K562 (cell line): ENCODE measurements around the gene CACNA2D3. TPM values are rescaled to one million over a fixed set of nuclear protein-coding genes. Genes with fewer than 3 reads are reported as not detected.

Experiments used
- ATAC-seq: fragments of 200-7000 bp; cut with Tn5 transposase; 3 replicates; pipeline ENCODE4 v1.9.1; 2020; ENCODE audit warnings: moderate library complexity
- BruUV-seq: library from RNA; stranded (reverse); fragments of 400-500 nt; replicated peaks from 2 replicates; lab custom pipeline; 2021; lab: Mats Ljungman, UMichigan
- CTCF ChIA-PET: fragments of 300-600 bp; formaldehyde crosslinking; extraction: SDS; loops from one replicate; lab custom pipeline; 2021; ENCODE audit warnings: low intra/inter-chr PET ratio; lab: Yijun Ruan, JAX
- POLR2A ChIA-PET: fragments of 300-600, 350-650 bp; sonication (Branson Sonifier 250); formaldehyde crosslinking; extraction: SDS; loops from one replicate; lab custom pipeline; 2021; ENCODE audit warnings: antibody characterized with exemption, inconsistent platforms; lab: Yijun Ruan, JAX
- DNase-seq, 4 experiments: peaks; one replicate each; pipeline versions ENCODE4 v3.0.0 to v3.0.0-alpha.2; 2011 to 2018; ENCODE audit warnings: low spot score in 3 of 4, mixed read lengths in 3 of 4; ENCODE audit errors: extremely low read depth in 1 of 4
- FAIRE-seq: peaks from 2 replicates; lab custom pipeline; 2011; peaks lifted over from hg19 to GRCh38; lab: Jason Lieb, UNC
- H2AFZ ChIP-seq: 2 replicates; pipeline ENCODE4 v1.6.0; 2011; ENCODE audit warnings: low read depth, low read length, control low read depth, inconsistent platforms
- H3K27ac ChIP-seq: fragments of 200-600 bp; 3 replicates; pipeline ENCODE4 v1.8.0; 2011; ENCODE audit warnings: low read depth, mild to moderate bottlenecking, control low read depth, inconsistent platforms, low read length, moderate library complexity, mixed read lengths; ENCODE audit errors: extremely low read depth
- H3K27me3 ChIP-seq, 2 experiments: fragments of 300-600 bp in 1 of 2; 2 replicates in 1 of 2; 3 replicates in 1 of 2; pipeline versions ENCODE4 v1.6.0 to v1.8.0; 2011; ENCODE audit warnings: inconsistent platforms in 2 of 2, low read length in 2 of 2, mild to moderate bottlenecking in 1 of 2, mixed read lengths in 1 of 2, moderate library complexity in 1 of 2; ENCODE audit not compliant: control insufficient read depth in 2 of 2, insufficient read depth in 2 of 2
- H3K36me3 ChIP-seq: fragments of 300-600 bp; 3 replicates; pipeline ENCODE4 v1.8.0; 2011; ENCODE audit warnings: mild to moderate bottlenecking, low read length, inconsistent platforms; ENCODE audit not compliant: control insufficient read depth, insufficient read depth
- H3K4me1 ChIP-seq, 2 experiments: fragments of 200-600 bp in 1 of 2; replicated peaks in 1 of 2; 2 replicates in 1 of 2; 3 replicates in 1 of 2; pipeline versions ENCODE4 v1.5.1 to v1.8.0; 2011; ENCODE audit warnings: inconsistent platforms in 2 of 2, low read length in 2 of 2, mild to moderate bottlenecking in 1 of 2, mixed read lengths in 1 of 2, moderate library complexity in 1 of 2; ENCODE audit not compliant: control insufficient read depth in 2 of 2, insufficient read depth in 2 of 2
- H3K4me2 ChIP-seq: 2 replicates; pipeline ENCODE4 v1.6.1; 2011; ENCODE audit warnings: low read length, control low read depth, inconsistent platforms, mixed read lengths; ENCODE audit not compliant: insufficient read depth
- H3K4me3 ChIP-seq: fragments of 200-600 bp; sonication (generic), shearing (Covaris generic); 2 replicates; pipeline ENCODE4 v1.5.1; 2016; ENCODE audit warnings: control low read depth, inconsistent platforms
- H3K79me2 ChIP-seq: fragments of 200-600 bp; 3 replicates; pipeline ENCODE4 v1.8.0; 2011; ENCODE audit warnings: low read length, inconsistent platforms; ENCODE audit not compliant: control insufficient read depth, insufficient read depth
- H3K9ac ChIP-seq, 2 experiments: 2 replicates each; pipeline versions ENCODE4 v1.6.0 to v1.6.1; 2011; ENCODE audit warnings: low read depth in 2 of 2, low read length in 2 of 2, control low read depth in 1 of 2, inconsistent platforms in 1 of 2, mild to moderate bottlenecking in 1 of 2, mixed read lengths in 1 of 2; ENCODE audit not compliant: insufficient read depth in 1 of 2
- H3K9me1 ChIP-seq: one replicate; pipeline ENCODE4 v1.6.0; 2011; ENCODE audit warnings: inconsistent platforms, mild to moderate bottlenecking, low read length, moderate library complexity; ENCODE audit not compliant: control insufficient read depth, insufficient read depth
- H3K9me3 ChIP-seq: replicated peaks from 2 replicates; pipeline ENCODE4 v1.5.1; 2011; ENCODE audit warnings: low read depth, low read length, inconsistent platforms; ENCODE audit not compliant: control insufficient read depth, insufficient read depth
- H4K20me1 ChIP-seq: replicated peaks from 2 replicates; pipeline ENCODE4 v1.6.1; 2011; ENCODE audit warnings: low read length, inconsistent platforms, mixed read lengths; ENCODE audit not compliant: control insufficient read depth, insufficient read depth
- IFI16 ChIP-seq: fragments of 250-450 bp; sonication (Bioruptor Pico); IDR thresholded peaks from 2 replicates; pipeline ENCODE4 v2.1.2; 2022; ENCODE audit warnings: mild to moderate bottlenecking, inconsistent platforms
- NCOA2 ChIP-seq, 2 experiments: fragments of 450-650 bp; IDR thresholded peaks; 2 replicates each; pipeline ENCODE4 v1.6.1; 2018; ENCODE audit warnings: mild to moderate bottlenecking in 2 of 2, moderate library complexity in 1 of 2; ENCODE audit not compliant: partially characterized antibody in 2 of 2
- NFRKB ChIP-seq: fragments of 450-650 bp; IDR thresholded peaks from 2 replicates; pipeline ENCODE4 v1.6.1; 2016; ENCODE audit warnings: low read depth
- RFX5 ChIP-seq: IDR thresholded peaks from 2 replicates; pipeline ENCODE4 v1.6.1; 2011; ENCODE audit warnings: low read depth, mild to moderate bottlenecking, improper control_type of control experiment, low read length
- SETDB1 ChIP-seq: IDR thresholded peaks from one replicate; pipeline ENCODE4 v1.6.1; 2012; ENCODE audit warnings: low read length, control low read depth, inconsistent platforms
- SOX6 ChIP-seq: fragments of 450-650 bp; IDR thresholded peaks from 2 replicates; pipeline ENCODE4 v1.6.1; 2014; ENCODE audit warnings: mild to moderate bottlenecking
- TCF15 ChIP-seq: fragments of 250-450 bp; sonication (Bioruptor Pico); IDR thresholded peaks from 2 replicates; pipeline ENCODE4 v1.8.0; 2022; ENCODE audit warnings: moderate library complexity, mild to moderate bottlenecking, inconsistent platforms
- THRA ChIP-seq: fragments of 450-650 bp; IDR thresholded peaks from 2 replicates; pipeline ENCODE4 v1.6.1; 2017; ENCODE audit warnings: mild to moderate bottlenecking, moderate library complexity
- WGBS: fragments of 100-300 bp; shearing (Covaris generic); methylation state at CpG from one replicate; pipeline ENCODE4 v1.1.6; 2016; ENCODE audit warnings: low coverage, mixed read lengths; ENCODE audit not compliant: insufficient coverage; ENCODE audit errors: missing lambda C conversion rate; 5-methylcytosine and 5-hydroxymethylcytosine counted together
- in situ Hi-C: fragments of 300-500 bp; cut with MboI; formaldehyde crosslinking; loops from 4 replicates; pipeline ENCODE4 v1.15.0; 2018; ENCODE audit warnings: inconsistent platforms, mixed read lengths
- intact Hi-C: fragments of 100-400 bp; cut with micrococcal nuclease; formaldehyde crosslinking; loops from 2 replicates; pipeline ENCODE4 v1.14.2; 2022
- polyA plus RNA-seq, 8 experiments: library from polyadenylated mRNA; depleted of rRNA in 4 of 8; stranded (reverse) in 5 of 8; unstranded in 3 of 8; fragments of >200 nt; fragmentation: Nextera tagmentation in 2 of 8; fragmentation: Illumina TruSeq in 1 of 8; extraction: Ambion mirVana in 2 of 8; extraction: Trizol in 1 of 8; gene quantifications; 2 replicates each; pipeline versions ENCODE4 v1.2.1 to v1.2.3, GENCODE V29; 2011 to 2014; ENCODE audit warnings: inconsistent platforms in 1 of 8, missing spikeins in 1 of 8
- total RNA-seq, 7 experiments: library from RNA; depleted of rRNA in 6 of 7; stranded (reverse); fragments of >200 nt in 6 of 7; fragmentation: Illumina TruSeq in 2 of 7; extraction: Trizol in 2 of 7; gene quantifications; 2 replicates each; pipeline versions ENCODE4 v1.2.1 to v1.2.3, GENCODE V29; 2011 to 2021; ENCODE audit warnings: low replicate concordance in 1 of 7
- TF ChIP-seq, protein P1 (sequence below): fragments of 450-650 bp; formaldehyde crosslinking; conservative IDR thresholded peaks from 2 replicates; pipeline ENCODE4 v1.4.0; 2022; ENCODE audit warnings: mild to moderate bottlenecking, missing genetic modification characterization
- TF ChIP-seq, protein P2 (sequence below), 2 experiments: IDR thresholded peaks; 2 replicates each; pipeline ENCODE4 v1.6.1; 2012; ENCODE audit warnings: improper control_type of control experiment in 2 of 2, low read depth in 2 of 2, low read length in 2 of 2, borderline replicate concordance in 1 of 2

Gene CACNA2D3
- total and polyA plus RNA-seq, 9 of the 15 experiments (the other 6 are each of a cell fraction or from before 2014, with no cell fraction given) = 0.01 TPM; not detected in 8

DNA sequence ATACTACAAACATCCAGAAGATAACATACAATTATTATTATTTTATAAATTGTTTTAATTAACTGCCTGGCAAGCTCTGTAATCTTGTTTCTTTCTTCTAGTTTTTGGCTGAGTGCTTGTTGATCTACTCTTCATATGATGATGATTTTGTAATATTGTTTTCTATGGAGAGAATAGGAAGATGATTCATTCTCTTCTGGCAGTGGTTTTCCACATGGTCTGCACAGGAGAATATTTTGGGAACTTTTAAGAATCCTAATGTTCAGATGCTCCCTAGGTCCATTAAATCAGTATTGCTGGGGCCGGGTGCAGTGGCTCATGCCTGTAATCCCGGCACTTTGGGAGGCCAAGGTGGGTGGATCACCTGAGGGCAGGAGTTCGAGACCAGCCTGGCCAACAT lies 37.6 kb downstream of the CACNA2D3 start:
- no peaks in the 10 kb centered on the region for H3K79me2 ChIP-seq
- DNase-seq = no peak
- no peak overlapping the region for H3K27ac ChIP-seq
- H3K4me2 ChIP-seq = no peak overlapping the region
- ATAC-seq = no peak
- intact Hi-C loops (no loop called here), in situ Hi-C loops (no loop called here)
- no peaks in the 10 kb centered on the region for H3K4me1 ChIP-seq
- no peaks in the 10 kb centered on the region for H3K9me1 ChIP-seq
- no peaks in the 10 kb centered on the region for H3K9me3 ChIP-seq
- CTCF ChIA-PET = no interaction called here
- no peaks in the 10 kb centered on the region; a peak in 1 of 5 replicates for H3K27me3 ChIP-seq
- no peaks in the 10 kb centered on the region for H4K20me1 ChIP-seq
- BruUV-seq = no TSS peak
- H3K4me3 ChIP-seq = no peak overlapping the region
- WGBS = 0% methylated on average over 1 of the region's 3 CpGs
- H3K9ac ChIP-seq = no peak overlapping the region
- no peak for TF ChIP-seq SETDB1
- no peak overlapping the region for H2AFZ ChIP-seq
- no peak for FAIRE-seq
- no peaks in the 10 kb centered on the region for H3K36me3 ChIP-seq
- POLR2A ChIA-PET = no interaction called here

DNA sequence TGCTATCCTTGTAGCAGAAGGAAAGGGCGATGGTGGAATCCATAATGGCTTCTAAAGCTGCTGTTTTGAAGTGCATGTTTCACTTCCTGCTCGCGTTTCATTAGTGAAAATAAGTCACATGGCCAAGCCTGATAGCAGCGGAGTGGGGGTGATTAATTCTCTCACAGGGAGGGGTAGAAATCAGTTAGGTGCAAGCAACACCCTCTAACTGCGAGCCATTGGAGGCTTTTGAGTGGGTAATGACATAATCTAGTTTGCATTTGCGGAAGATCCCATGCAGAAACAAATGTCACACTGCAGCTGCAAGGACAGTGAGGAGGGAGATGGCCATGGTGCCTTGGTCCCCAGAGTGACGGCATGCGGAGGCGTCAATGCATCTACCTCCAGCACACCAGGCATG lies 41.1 kb downstream of the CACNA2D3 start:
- no peaks in the 10 kb centered on the region for H3K4me1 ChIP-seq
- H3K9me3 ChIP-seq = no peaks in the 10 kb centered on the region
- in situ Hi-C loops = no loop called here
- intact Hi-C loops = no loop called here
- no peak overlapping the region for H3K9ac ChIP-seq
- POLR2A ChIA-PET = no interaction called here
- no peak overlapping the region for H3K4me2 ChIP-seq
- no peaks in the 10 kb centered on the region for H3K36me3 ChIP-seq
- H3K27me3 ChIP-seq = no peaks in the 10 kb centered on the region; a peak in 1 of 5 replicates
- WGBS = 1% methylated on average over 9 of the region's 9 CpGs
- H3K27ac ChIP-seq = no peak overlapping the region
- no peaks in the 10 kb centered on the region for H4K20me1 ChIP-seq
- DNase-seq (no peak), FAIRE-seq (no peak), ATAC-seq (no peak)
- BruUV-seq = no TSS peak
- no peaks in the 10 kb centered on the region for H3K79me2 ChIP-seq
- CTCF ChIA-PET = no interaction called here
- H3K4me3 ChIP-seq = no peak overlapping the region
- no peaks in the 10 kb centered on the region for H3K9me1 ChIP-seq
- no peak overlapping the region for H2AFZ ChIP-seq
- TF ChIP-seq, protein P1, sequence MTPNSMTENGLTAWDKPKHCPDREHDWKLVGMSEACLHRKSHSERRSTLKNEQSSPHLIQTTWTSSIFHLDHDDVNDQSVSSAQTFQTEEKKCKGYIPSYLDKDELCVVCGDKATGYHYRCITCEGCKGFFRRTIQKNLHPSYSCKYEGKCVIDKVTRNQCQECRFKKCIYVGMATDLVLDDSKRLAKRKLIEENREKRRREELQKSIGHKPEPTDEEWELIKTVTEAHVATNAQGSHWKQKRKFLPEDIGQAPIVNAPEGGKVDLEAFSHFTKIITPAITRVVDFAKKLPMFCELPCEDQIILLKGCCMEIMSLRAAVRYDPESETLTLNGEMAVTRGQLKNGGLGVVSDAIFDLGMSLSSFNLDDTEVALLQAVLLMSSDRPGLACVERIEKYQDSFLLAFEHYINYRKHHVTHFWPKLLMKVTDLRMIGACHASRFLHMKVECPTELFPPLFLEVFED (CRISPR knock-in tag) = no peak
- no peak for TF ChIP-seq NFRKB
- no peak for TF ChIP-seq NCOA2 (IDR thresholded peaks at IDR 0.05; ENCODE audit: partially characterized antibody in 2 of 2)
- TF ChIP-seq, protein P2, sequence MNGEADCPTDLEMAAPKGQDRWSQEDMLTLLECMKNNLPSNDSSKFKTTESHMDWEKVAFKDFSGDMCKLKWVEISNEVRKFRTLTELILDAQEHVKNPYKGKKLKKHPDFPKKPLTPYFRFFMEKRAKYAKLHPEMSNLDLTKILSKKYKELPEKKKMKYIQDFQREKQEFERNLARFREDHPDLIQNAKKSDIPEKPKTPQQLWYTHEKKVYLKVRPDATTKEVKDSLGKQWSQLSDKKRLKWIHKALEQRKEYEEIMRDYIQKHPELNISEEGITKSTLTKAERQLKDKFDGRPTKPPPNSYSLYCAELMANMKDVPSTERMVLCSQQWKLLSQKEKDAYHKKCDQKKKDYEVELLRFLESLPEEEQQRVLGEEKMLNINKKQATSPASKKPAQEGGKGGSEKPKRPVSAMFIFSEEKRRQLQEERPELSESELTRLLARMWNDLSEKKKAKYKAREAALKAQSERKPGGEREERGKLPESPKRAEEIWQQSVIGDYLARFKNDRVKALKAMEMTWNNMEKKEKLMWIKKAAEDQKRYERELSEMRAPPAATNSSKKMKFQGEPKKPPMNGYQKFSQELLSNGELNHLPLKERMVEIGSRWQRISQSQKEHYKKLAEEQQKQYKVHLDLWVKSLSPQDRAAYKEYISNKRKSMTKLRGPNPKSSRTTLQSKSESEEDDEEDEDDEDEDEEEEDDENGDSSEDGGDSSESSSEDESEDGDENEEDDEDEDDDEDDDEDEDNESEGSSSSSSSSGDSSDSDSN (IDR thresholded peaks at IDR 0.05; ENCODE audit: borderline replicate concordance in 1 of 2, low read depth in 2 of 2, low read length in 2 of 2) = no peak
- TF ChIP-seq IFI16 = no peak
- TF ChIP-seq SOX6 = no peak
- no peak for TF ChIP-seq RFX5
- TF ChIP-seq THRA = no peak
- TF ChIP-seq TCF15 (CRISPR knock-in tag) = no peak
